ENCODE measurements around the gene CD300H.

DNA sequence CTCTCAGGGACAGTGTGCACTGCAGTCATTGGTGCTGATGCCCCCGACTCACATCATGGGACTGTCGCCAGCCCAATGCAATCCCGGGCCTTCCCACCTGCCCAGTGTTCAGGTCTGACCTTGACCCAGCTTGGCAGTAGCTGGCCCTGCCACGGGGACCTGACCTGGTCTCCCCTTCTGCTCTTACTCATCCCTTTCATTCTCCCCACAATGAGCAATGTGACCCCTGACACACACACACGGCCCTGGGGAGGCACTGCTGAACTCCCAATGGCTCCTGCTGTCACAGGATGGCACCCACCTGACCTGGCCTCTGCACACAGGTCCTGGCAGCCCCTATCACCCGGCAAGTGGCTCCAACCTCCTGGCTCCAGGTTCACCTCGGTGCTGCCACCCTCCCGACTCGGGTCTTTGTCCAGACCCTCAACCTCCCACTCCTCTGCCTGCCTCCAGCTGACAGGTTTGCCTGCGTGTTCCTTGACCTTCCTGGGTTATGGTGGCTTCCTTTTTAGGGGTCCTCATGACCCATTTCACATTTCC, 28.0 kb downstream of the CD300H start:
- no peak for TF ChIP-seq POLR2A (IDR thresholded peaks at IDR 0.05)
- TF ChIP-seq, protein P1, sequence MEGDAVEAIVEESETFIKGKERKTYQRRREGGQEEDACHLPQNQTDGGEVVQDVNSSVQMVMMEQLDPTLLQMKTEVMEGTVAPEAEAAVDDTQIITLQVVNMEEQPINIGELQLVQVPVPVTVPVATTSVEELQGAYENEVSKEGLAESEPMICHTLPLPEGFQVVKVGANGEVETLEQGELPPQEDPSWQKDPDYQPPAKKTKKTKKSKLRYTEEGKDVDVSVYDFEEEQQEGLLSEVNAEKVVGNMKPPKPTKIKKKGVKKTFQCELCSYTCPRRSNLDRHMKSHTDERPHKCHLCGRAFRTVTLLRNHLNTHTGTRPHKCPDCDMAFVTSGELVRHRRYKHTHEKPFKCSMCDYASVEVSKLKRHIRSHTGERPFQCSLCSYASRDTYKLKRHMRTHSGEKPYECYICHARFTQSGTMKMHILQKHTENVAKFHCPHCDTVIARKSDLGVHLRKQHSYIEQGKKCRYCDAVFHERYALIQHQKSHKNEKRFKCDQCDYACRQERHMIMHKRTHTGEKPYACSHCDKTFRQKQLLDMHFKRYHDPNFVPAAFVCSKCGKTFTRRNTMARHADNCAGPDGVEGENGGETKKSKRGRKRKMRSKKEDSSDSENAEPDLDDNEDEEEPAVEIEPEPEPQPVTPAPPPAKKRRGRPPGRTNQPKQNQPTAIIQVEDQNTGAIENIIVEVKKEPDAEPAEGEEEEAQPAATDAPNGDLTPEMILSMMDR (IDR thresholded peaks at IDR 0.05), result no peak
